ENCODE results near the gene NPAS4.
"Not testable (repeated sequence)": the region's sequence is repeated elsewhere in the genome, so short reads cannot be mapped to it uniquely, and the experiment has no call there.

The NPAS4 gene

GRCh38 chr11:66420671-66421476 is at the start of gene NPAS4:
Gene NPAS4 (plus strand): TSS chr11:66421035. CDS start chr11:66421180, 145 bp downstream.
- peak; percentile 81 for DNase-seq

- DNase-seq, result peak; percentile 98
These were observed 49.0 kb upstream of the NPAS4 start, which contains the start of gene SLC29A2 for GRCh38 chr11:66371627-66372415. Gene SLC29A2 (minus strand): TSS chr11:66371760. CDS start chr11:66371591, 169 bp downstream.

- no peak for DNase-seq
These were observed 47.6 kb upstream of the NPAS4 start for GRCh38 chr11:66373265-66373664.

- DNase-seq, result not testable (repeated sequence)
These were observed 47.0 kb upstream of the NPAS4 start for GRCh38 chr11:66373690-66374287.

- not testable (repeated sequence) for DNase-seq
These were observed 40.6 kb upstream of the NPAS4 start for GRCh38 chr11:66380264-66380663.

- DNase-seq, result not testable (repeated sequence)
These were observed 36.5 kb upstream of the NPAS4 start for GRCh38 chr11:66384316-66384715.

- peak; percentile 87 for DNase-seq
These were observed 34.4 kb upstream of the NPAS4 start for GRCh38 chr11:66386171-66387069.

- DNase-seq, result peak; percentile 82
These were observed 32.0 kb upstream of the NPAS4 start for GRCh38 chr11:66388780-66389386.

- DNase-seq, result no peak
These were observed 29.5 kb upstream of the NPAS4 start for GRCh38 chr11:66391322-66391721.

GRCh38 chr11:66393954-66394353 is 26.9 kb upstream of the NPAS4 start:
- DNase-seq, result no peak

- no peak for DNase-seq
These were observed 13.2 kb upstream of the NPAS4 start for GRCh38 chr11:66407651-66408050.

GRCh38 chr11:66408488-66409214 is 12.2 kb upstream of the NPAS4 start:
- peak; percentile 83 for DNase-seq

- DNase-seq, result no peak
These were observed 11.6 kb upstream of the NPAS4 start for GRCh38 chr11:66409226-66409625.

- DNase-seq, result no peak
These were observed 10.6 kb upstream of the NPAS4 start for GRCh38 chr11:66410191-66410590.

GRCh38 chr11:66411323-66411722 is 9.5 kb upstream of the NPAS4 start:
- DNase-seq, result no peak

- no peak for DNase-seq
These were observed 8.7 kb upstream of the NPAS4 start for GRCh38 chr11:66412110-66412509.

GRCh38 chr11:66413167-66413566 is 7.7 kb upstream of the NPAS4 start:
- no peak for DNase-seq

- DNase-seq, result no peak
These were observed 6.5 kb upstream of the NPAS4 start for GRCh38 chr11:66414120-66414934.

- DNase-seq, result no peak
These were observed 5.4 kb upstream of the NPAS4 start for GRCh38 chr11:66415423-66415822.

GRCh38 chr11:66417000-66417399 is 3.8 kb upstream of the NPAS4 start:
- no peak for DNase-seq

Measured in NCI-H345 (cell line).